ENCODE data around the gene E2F8.

Gene E2F8

GRCh38 chr11:19185516-19186052 is 55.2 kb downstream of the E2F8 start:
- H3K27me3 Mint-ChIP-seq (ENCODE audit: low read depth, poor library complexity), result no peaks in the 10 kb centered on the region
- H3K4me1 Mint-ChIP-seq, result peaks cover 30% of the 10 kb centered on the region
- no peak for DNase-seq
- no peaks in the 10 kb centered on the region for H3K9me3 Mint-ChIP-seq
- H3K4me3 Mint-ChIP-seq, result no peak overlapping the region
- H3K36me3 Mint-ChIP-seq (ENCODE audit: low read depth), result peaks cover 2% of the 10 kb centered on the region
- no peak for TF ChIP-seq CTCF (IDR thresholded peaks at IDR 0.05)
- no peak overlapping the region for H3K27ac Mint-ChIP-seq

GRCh38 chr11:19185036-19185435 is 55.7 kb downstream of the E2F8 start:
- DNase-seq, result no peak
- H3K36me3 Mint-ChIP-seq (ENCODE audit: low read depth), result peaks cover 7% of the 10 kb centered on the region
- no peak overlapping the region for H3K27ac Mint-ChIP-seq
- H3K9me3 Mint-ChIP-seq, result no peaks in the 10 kb centered on the region
- no peak for TF ChIP-seq CTCF (IDR thresholded peaks at IDR 0.05)
- H3K4me3 Mint-ChIP-seq, result no peak overlapping the region
- no peaks in the 10 kb centered on the region for H3K27me3 Mint-ChIP-seq (ENCODE audit: low read depth, poor library complexity)
- H3K4me1 Mint-ChIP-seq, result peaks cover 30% of the 10 kb centered on the region

DNA sequence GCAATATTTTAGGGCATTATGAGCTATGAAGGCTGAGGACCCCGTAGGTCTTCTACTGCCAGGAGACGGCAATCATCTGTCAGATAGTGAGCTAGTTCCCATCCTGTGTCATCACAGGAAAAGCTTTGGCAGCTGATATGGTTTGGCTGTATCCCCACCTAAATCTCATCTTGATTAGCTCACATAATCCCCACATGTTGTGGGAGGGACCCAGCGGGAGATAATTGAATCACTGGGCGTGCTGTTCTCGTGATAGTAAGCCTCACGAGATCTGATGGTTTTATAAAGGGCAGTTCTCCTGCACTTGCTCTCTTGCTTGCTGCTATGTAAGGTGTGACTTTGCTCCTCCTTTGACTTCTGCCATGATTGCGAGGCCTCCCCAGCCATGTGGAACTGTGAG is 57.1 kb downstream of the E2F8 start:
- Mint-ChIP-seq H3K36me3 (ENCODE audit: low read depth) (peaks cover 8% of the 10 kb centered on the region), H3K9me3 (no peaks in the 10 kb centered on the region), H3K4me3 (no peak overlapping the region), H3K27ac (no peak overlapping the region), H3K4me1 (peaks cover 30% of the 10 kb centered on the region), H3K27me3 (ENCODE audit: low read depth, poor library complexity) (no peaks in the 10 kb centered on the region)
- no peak for TF ChIP-seq CTCF (IDR thresholded peaks at IDR 0.05)
- no peak for DNase-seq

GRCh38 chr11:19181531-19182261 is 59.0 kb downstream of the E2F8 start:
- Mint-ChIP-seq H3K9me3 (no peaks in the 10 kb centered on the region), H3K4me1 (peaks cover 18% of the 10 kb centered on the region), H3K27ac (no peak overlapping the region), H3K4me3 (no peak overlapping the region), H3K27me3 (ENCODE audit: low read depth, poor library complexity) (no peaks in the 10 kb centered on the region), H3K36me3 (ENCODE audit: low read depth) (peaks cover 13% of the 10 kb centered on the region)
- no peak for TF ChIP-seq CTCF (IDR thresholded peaks at IDR 0.05)
- no peak for DNase-seq

- peaks cover 43% of the 10 kb centered on the region for H3K36me3 Mint-ChIP-seq (ENCODE audit: low read depth)
- no peak for TF ChIP-seq CTCF (IDR thresholded peaks at IDR 0.05)
- peak overlapping the region; percentile 67 for H3K27ac Mint-ChIP-seq
- H3K4me3 Mint-ChIP-seq, result no peak overlapping the region
- no peaks in the 10 kb centered on the region for H3K9me3 Mint-ChIP-seq
- no peak for DNase-seq
- no peaks in the 10 kb centered on the region for H3K4me1 Mint-ChIP-seq
- H3K27me3 Mint-ChIP-seq (ENCODE audit: low read depth, poor library complexity), result no peaks in the 10 kb centered on the region
Measured at GRCh38 chr11:19176629-19177186, 64.0 kb downstream of the E2F8 start.

Measured in nephron progenitor cell (in vitro differentiated cells).